Cortex of kidney (tissue), 1 donor: ENCODE results near the gene KCNRG.
"Not testable (repeated sequence)": the region's sequence is repeated elsewhere in the genome, so short reads cannot be mapped to it uniquely, and the experiment has no call there.

Source experiments
- DNase-seq: peaks from one replicate; lab custom pipeline; 2025; lab: John Stamatoyannopoulos, UW

The KCNRG gene

GRCh38 chr13:50011461-50011860, 3.8 kb upstream of the KCNRG start:
- DNase-seq: no peak

GRCh38 chr13:50012396-50013169, 2.7 kb upstream of the KCNRG start:
- no peak for DNase-seq

- no peak for DNase-seq
Observed at GRCh38 chr13:50014386-50014785, 858 bp upstream of the KCNRG start.

- no peak for DNase-seq
Observed at GRCh38 chr13:50015750-50016149, 506 bp downstream of the KCNRG start.

GRCh38 chr13:50016444-50016843, 1.2 kb downstream of the KCNRG start:
- DNase-seq: no peak

GRCh38 chr13:50017819-50018218, 2.6 kb downstream of the KCNRG start:
- no peak for DNase-seq

- no peak for DNase-seq
Observed at GRCh38 chr13:50025436-50025835, 10.2 kb downstream of the KCNRG start.

- no peak for DNase-seq
Observed at GRCh38 chr13:50026788-50027473, 11.7 kb downstream of the KCNRG start.

GRCh38 chr13:50030315-50030714, 15.1 kb downstream of the KCNRG start:
- no peak for DNase-seq

GRCh38 chr13:50033725-50034124, 18.5 kb downstream of the KCNRG start:
- DNase-seq: no peak

GRCh38 chr13:50037788-50038187, 22.5 kb downstream of the KCNRG start:
- no peak for DNase-seq

- DNase-seq: no peak
Observed at GRCh38 chr13:50038266-50038665, 23.0 kb downstream of the KCNRG start.

- DNase-seq: no peak
Observed at GRCh38 chr13:50052478-50052877, 37.2 kb downstream of the KCNRG start.

GRCh38 chr13:50053844-50054243, 38.6 kb downstream of the KCNRG start:
- no peak for DNase-seq

GRCh38 chr13:50055454-50055853, 40.2 kb downstream of the KCNRG start:
- no peak for DNase-seq

- DNase-seq: no peak
Observed at GRCh38 chr13:50060718-50061117, 45.5 kb downstream of the KCNRG start.

GRCh38 chr13:50062336-50062735, 47.1 kb downstream of the KCNRG start:
- not testable (repeated sequence) for DNase-seq

GRCh38 chr13:50065712-50066111, 50.5 kb downstream of the KCNRG start:
- DNase-seq: no peak

- DNase-seq: no peak
Observed at GRCh38 chr13:50068508-50068907, 53.3 kb downstream of the KCNRG start.

- no peak for DNase-seq
Observed at GRCh38 chr13:50069261-50069660, 54.0 kb downstream of the KCNRG start.

- no peak for DNase-seq
Observed at GRCh38 chr13:50070186-50070585, 54.9 kb downstream of the KCNRG start.
